H9 (cell line): Measurements from ENCODE around the gene OR4C6. TPM values are rescaled to one million over a fixed set of nuclear protein-coding genes. Genes with fewer than 3 reads are reported as not detected.

Experiments
- DNase-seq: peaks from one replicate; pipeline ENCODE4 v3.0.0-alpha.2; 2017
- H2AFZ ChIP-seq: one replicate; pipeline ENCODE4 v1.6.1; 2013; ENCODE audit warnings: mild to moderate bottlenecking, low read length, control low read depth, moderate library complexity
- H2AK5ac ChIP-seq: 2 replicates; pipeline ENCODE4 v1.6.1; 2013; ENCODE audit warnings: low read length, control low read depth, mixed read lengths; ENCODE audit not compliant: insufficient read length
- H2BK120ac ChIP-seq: one replicate; pipeline ENCODE4 v1.6.1; 2013; ENCODE audit warnings: low read depth, mild to moderate bottlenecking, low read length, control low read depth, inconsistent platforms; ENCODE audit not compliant: poor library complexity, severe bottlenecking
- H2BK12ac ChIP-seq: 2 replicates; pipeline ENCODE4 v1.6.1; 2013; ENCODE audit warnings: low read length, control low read depth, mixed read lengths, low read depth; ENCODE audit not compliant: insufficient read length
- H2BK15ac ChIP-seq: 2 replicates; pipeline ENCODE4 v1.6.1; 2013; ENCODE audit warnings: low read depth, low read length, control low read depth
- H2BK20ac ChIP-seq: one replicate; pipeline ENCODE4 v1.6.1; 2013; ENCODE audit warnings: low read depth, mild to moderate bottlenecking, low read length, control low read depth, inconsistent platforms; ENCODE audit not compliant: poor library complexity, severe bottlenecking
- H2BK5ac ChIP-seq: 2 replicates; pipeline ENCODE4 v1.6.1; 2013; ENCODE audit warnings: low read length, control low read depth, mixed read lengths; ENCODE audit not compliant: insufficient read length
- H3K14ac ChIP-seq: 2 replicates; pipeline ENCODE4 v1.6.1; 2013; ENCODE audit warnings: low read length, control low read depth; ENCODE audit not compliant: insufficient read depth
- H3K18ac ChIP-seq: 2 replicates; pipeline ENCODE4 v1.6.1; 2013; ENCODE audit warnings: low read depth, mild to moderate bottlenecking, mixed read lengths, low read length, control low read depth; ENCODE audit not compliant: insufficient read length
- H3K23ac ChIP-seq: 2 replicates; pipeline ENCODE4 v1.6.1; 2013; ENCODE audit warnings: low read length, control low read depth, mixed read lengths, low read depth; ENCODE audit not compliant: insufficient read length
- H3K23me2 ChIP-seq: 2 replicates; pipeline ENCODE4 v1.6.1; 2013; ENCODE audit warnings: low read depth, mild to moderate bottlenecking, mixed read lengths, low read length, control low read depth; ENCODE audit not compliant: insufficient read length, poor library complexity, severe bottlenecking
- H3K27ac ChIP-seq: 2 replicates; pipeline ENCODE4 v1.5.1; 2013; ENCODE audit warnings: low read length, control low read depth, mixed read lengths, low read depth; ENCODE audit not compliant: insufficient read length
- H3K27me3 ChIP-seq: 2 replicates; pipeline ENCODE4 v1.6.1; 2013; ENCODE audit warnings: low read length, control low read depth, inconsistent platforms; ENCODE audit not compliant: insufficient read depth
- H3K4ac ChIP-seq: 2 replicates; pipeline ENCODE4 v1.6.1; 2013; ENCODE audit warnings: low read depth, mild to moderate bottlenecking, control low read depth, inconsistent platforms, low read length, moderate library complexity
- H3K4me1 ChIP-seq: 2 replicates; pipeline ENCODE4 v1.6.1; 2013; ENCODE audit warnings: low read length, control low read depth, inconsistent platforms; ENCODE audit not compliant: insufficient read depth
- H3K4me2 ChIP-seq: 2 replicates; pipeline ENCODE4 v1.6.1; 2013; ENCODE audit warnings: low read length, control low read depth, mixed read lengths; ENCODE audit not compliant: insufficient read length, insufficient read depth
- H3K56ac ChIP-seq: 2 replicates; pipeline ENCODE4 v1.6.1; 2013; ENCODE audit warnings: low read depth, mild to moderate bottlenecking, mixed read lengths, low read length, control low read depth; ENCODE audit not compliant: insufficient read length
- H3K79me1 ChIP-seq: 2 replicates; pipeline ENCODE4 v1.6.1; 2013; ENCODE audit warnings: low read depth, mild to moderate bottlenecking, moderate library complexity, low read length, control low read depth, inconsistent platforms; ENCODE audit not compliant: insufficient read depth, poor library complexity, severe bottlenecking
- H3K79me2 ChIP-seq: 2 replicates; pipeline ENCODE4 v1.6.1; 2013; ENCODE audit warnings: low read length, control low read depth, inconsistent platforms; ENCODE audit not compliant: insufficient read depth
- H3K9ac ChIP-seq: 2 replicates; pipeline ENCODE4 v1.6.1; 2013; ENCODE audit warnings: low read length, control low read depth, mixed read lengths; ENCODE audit not compliant: insufficient read length; ENCODE audit errors: extremely low read depth
- H3K9me3 ChIP-seq: one replicate; pipeline ENCODE4 v1.6.1; 2013; ENCODE audit warnings: low read depth, low read length, inconsistent platforms; ENCODE audit not compliant: control insufficient read depth
- H3T11ph ChIP-seq: one replicate; pipeline ENCODE4 v1.6.1; 2013; ENCODE audit warnings: mild to moderate bottlenecking, low read length, control low read depth, inconsistent platforms
- H4K20me1 ChIP-seq: one replicate; pipeline ENCODE4 v1.6.1; 2013; ENCODE audit not compliant: control insufficient read depth, insufficient read length, insufficient read depth
- H4K5ac ChIP-seq: 2 replicates; pipeline ENCODE4 v1.6.1; 2013; ENCODE audit warnings: low read depth, mild to moderate bottlenecking, mixed read lengths, low read length, control low read depth; ENCODE audit not compliant: insufficient read length
- H4K8ac ChIP-seq: replicated peaks from 2 replicates; pipeline ENCODE4 v1.6.1; 2013; ENCODE audit warnings: low read length, control low read depth, mixed read lengths, low read depth; ENCODE audit not compliant: insufficient read length
- H4K91ac ChIP-seq: 2 replicates; pipeline ENCODE4 v1.6.1; 2013; ENCODE audit warnings: low read depth, mild to moderate bottlenecking, moderate library complexity, mixed read lengths, low read length, control low read depth; ENCODE audit not compliant: insufficient read length
- H3K27ac Mint-ChIP-seq, 3 experiments: 2 replicates in 2 of 3; 3 replicates in 1 of 3; pipeline ENCODE4 v1.8.0; 2020 to 2021; ENCODE audit warnings: mixed read lengths in 3 of 3, mild to moderate bottlenecking in 1 of 3, moderate library complexity in 1 of 3
- H3K27me3 Mint-ChIP-seq: 2 replicates; pipeline ENCODE4 v1.8.0; 2021; ENCODE audit warnings: low read depth, mild to moderate bottlenecking, moderate library complexity, mixed read lengths
- H3K36me3 Mint-ChIP-seq, 3 experiments: 2 replicates in 2 of 3; 3 replicates in 1 of 3; pipeline ENCODE4 v1.8.0; 2020 to 2021; ENCODE audit warnings: low read depth in 3 of 3, mixed read lengths in 3 of 3; ENCODE audit not compliant: insufficient read depth in 1 of 3
- H3K4me1 Mint-ChIP-seq, 2 experiments: 2 replicates each; pipeline ENCODE4 v1.8.0; 2020; ENCODE audit warnings: mixed read lengths in 2 of 2
- H3K4me3 Mint-ChIP-seq, 2 experiments: 2 replicates in 1 of 2; 3 replicates in 1 of 2; pipeline ENCODE4 v1.8.0; 2020 to 2021; ENCODE audit warnings: mild to moderate bottlenecking in 2 of 2, mixed read lengths in 2 of 2, moderate library complexity in 1 of 2
- H3K9me3 Mint-ChIP-seq, 2 experiments: 2 replicates in 1 of 2; 3 replicates in 1 of 2; pipeline ENCODE4 v1.8.0; 2020; ENCODE audit warnings: mild to moderate bottlenecking in 2 of 2, mixed read lengths in 2 of 2, moderate library complexity in 1 of 2
- WGBS: extraction: QIAGEN DNeasy Blood & Tissue Kit; methylation state at CpG from one replicate; pipeline ENCODE4 v1.1.7; 2013; ENCODE audit warnings: missing lambda C conversion rate, low lambda C conversion rate, mixed read lengths; ENCODE audit not compliant: insufficient read length; ENCODE audit errors: extremely low coverage; 5-methylcytosine and 5-hydroxymethylcytosine counted together
- total RNA-seq: library from RNA; stranded (reverse); gene quantifications from 2 replicates; pipeline ENCODE4 v1.2.1, GENCODE V29; 2021
- TF ChIP-seq, protein P1 (sequence below): fragments of 200-600 bp; sonication (generic); conservative IDR thresholded peaks from 3 replicates; pipeline ENCODE4 v1.8.0; 2021; ENCODE audit warnings: antibody characterized with exemption, mild to moderate bottlenecking

OR4C6 gene
- total RNA-seq, 1 experiment from 2014 or later = not detected

DNA sequence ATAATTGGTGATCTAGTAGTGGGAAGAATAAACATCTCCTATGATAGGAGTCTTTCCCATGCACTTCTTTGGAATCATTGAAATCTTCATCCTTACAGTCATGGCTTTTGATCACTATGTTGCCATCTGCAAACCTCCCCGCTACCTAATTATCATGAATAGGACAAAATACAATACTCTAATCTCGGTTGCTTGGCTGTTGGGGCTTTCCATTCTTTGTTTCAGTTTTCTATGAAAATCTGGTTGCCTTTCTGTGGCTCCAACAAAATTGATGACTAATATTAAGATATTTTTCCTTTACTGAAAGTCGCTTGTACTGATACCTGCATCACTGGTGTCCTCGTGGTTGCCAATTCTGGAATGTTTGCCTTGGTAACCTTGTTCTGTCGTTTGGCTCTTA, 11.9 kb downstream of the OR4C6 start:
- H2BK15ac ChIP-seq = no peak overlapping the region
- H4K8ac ChIP-seq = no peak overlapping the region
- H3K4me3 Mint-ChIP-seq = no peak overlapping the region
- no peak overlapping the region for H3T11ph ChIP-seq
- no peak for DNase-seq
- H3K27me3 Mint-ChIP-seq = no peaks in the 10 kb centered on the region
- H2BK120ac ChIP-seq = no peak overlapping the region
- peaks cover 44 to 52% of the 10 kb centered on the region in 2 experiments for H3K9me3 Mint-ChIP-seq
- no peaks in the 10 kb centered on the region for H3K79me1 ChIP-seq
- no peak overlapping the region for H3K4ac ChIP-seq
- no peak overlapping the region for H3K9ac ChIP-seq
- no peak overlapping the region for H2AK5ac ChIP-seq
- no peak overlapping the region for H3K14ac ChIP-seq
- H3K23me2 ChIP-seq = no peaks in the 10 kb centered on the region
- H3K79me2 ChIP-seq = no peaks in the 10 kb centered on the region
- peaks cover 33% of the 10 kb centered on the region for H3K9me3 ChIP-seq
- H3K18ac ChIP-seq = no peak overlapping the region
- H3K27ac Mint-ChIP-seq = no peak overlapping the region
- H3K27ac ChIP-seq = no peak overlapping the region
- no peak overlapping the region for H3K23ac ChIP-seq
- H3K4me2 ChIP-seq = no peak overlapping the region
- no peak overlapping the region for H2BK5ac ChIP-seq
- H2BK12ac ChIP-seq = no peak overlapping the region
- no CpG with 5 or more reads among the region's 5 CpGs for WGBS
- no peak overlapping the region for H4K91ac ChIP-seq
- no peaks in the 10 kb centered on the region for H3K27me3 ChIP-seq
- no peak overlapping the region for H4K5ac ChIP-seq
- H2BK20ac ChIP-seq = no peak overlapping the region
- no peak overlapping the region for H2AFZ ChIP-seq
- TF ChIP-seq, protein P1, sequence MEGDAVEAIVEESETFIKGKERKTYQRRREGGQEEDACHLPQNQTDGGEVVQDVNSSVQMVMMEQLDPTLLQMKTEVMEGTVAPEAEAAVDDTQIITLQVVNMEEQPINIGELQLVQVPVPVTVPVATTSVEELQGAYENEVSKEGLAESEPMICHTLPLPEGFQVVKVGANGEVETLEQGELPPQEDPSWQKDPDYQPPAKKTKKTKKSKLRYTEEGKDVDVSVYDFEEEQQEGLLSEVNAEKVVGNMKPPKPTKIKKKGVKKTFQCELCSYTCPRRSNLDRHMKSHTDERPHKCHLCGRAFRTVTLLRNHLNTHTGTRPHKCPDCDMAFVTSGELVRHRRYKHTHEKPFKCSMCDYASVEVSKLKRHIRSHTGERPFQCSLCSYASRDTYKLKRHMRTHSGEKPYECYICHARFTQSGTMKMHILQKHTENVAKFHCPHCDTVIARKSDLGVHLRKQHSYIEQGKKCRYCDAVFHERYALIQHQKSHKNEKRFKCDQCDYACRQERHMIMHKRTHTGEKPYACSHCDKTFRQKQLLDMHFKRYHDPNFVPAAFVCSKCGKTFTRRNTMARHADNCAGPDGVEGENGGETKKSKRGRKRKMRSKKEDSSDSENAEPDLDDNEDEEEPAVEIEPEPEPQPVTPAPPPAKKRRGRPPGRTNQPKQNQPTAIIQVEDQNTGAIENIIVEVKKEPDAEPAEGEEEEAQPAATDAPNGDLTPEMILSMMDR = no peak
- H3K4me1 ChIP-seq = no peaks in the 10 kb centered on the region
- H3K36me3 Mint-ChIP-seq = no peaks in the 10 kb centered on the region; a peak in 1 of 7 replicates
- H3K56ac ChIP-seq = no peak overlapping the region
- H4K20me1 ChIP-seq = no peaks in the 10 kb centered on the region
- H3K4me1 Mint-ChIP-seq = no peaks in the 10 kb centered on the region
